Mesenchymal stem cell (in vitro differentiated cells and primary cell): ENCODE measurements around the gene ERCC1.

Experiments
- DNase-seq: peaks from one replicate; pipeline ENCODE4 v3.0.0-alpha.2; 2013
- H2AFZ ChIP-seq: one replicate; pipeline ENCODE4 v1.6.1; 2013; ENCODE audit warnings: low read depth, mild to moderate bottlenecking, control low read depth, inconsistent platforms, low read length, moderate library complexity
- H2AK5ac ChIP-seq: 2 replicates; pipeline ENCODE4 v1.6.1; 2013; ENCODE audit warnings: low read length, moderate library complexity, mild to moderate bottlenecking, inconsistent platforms; ENCODE audit not compliant: severe bottlenecking
- H2BK120ac ChIP-seq: one replicate; pipeline ENCODE4 v1.6.1; 2013; ENCODE audit warnings: low read depth, mild to moderate bottlenecking, inconsistent platforms, low read length, moderate library complexity
- H2BK12ac ChIP-seq, 2 experiments: one replicate each; pipeline ENCODE4 v1.6.1; 2013; ENCODE audit warnings: inconsistent platforms in 2 of 2, low read length in 2 of 2, mild to moderate bottlenecking in 2 of 2, moderate library complexity in 2 of 2, control low read depth in 1 of 2
- H2BK15ac ChIP-seq: one replicate; pipeline ENCODE4 v1.6.1; 2013; ENCODE audit warnings: mild to moderate bottlenecking, low read depth, inconsistent platforms; ENCODE audit not compliant: poor library complexity, severe bottlenecking
- H2BK5ac ChIP-seq: 2 replicates; pipeline ENCODE4 v1.6.1; 2013; ENCODE audit warnings: low read depth, mild to moderate bottlenecking, low read length, control low read depth, inconsistent platforms; ENCODE audit not compliant: poor library complexity, severe bottlenecking
- H3K14ac ChIP-seq, 2 experiments: one replicate each; pipeline ENCODE4 v1.6.1; 2013; ENCODE audit warnings: inconsistent platforms in 2 of 2, low read length in 2 of 2, control low read depth in 1 of 2, mild to moderate bottlenecking in 1 of 2, moderate library complexity in 1 of 2
- H3K18ac ChIP-seq, 2 experiments: one replicate each; pipeline ENCODE4 v1.6.1; 2013; ENCODE audit warnings: inconsistent platforms in 2 of 2, low read length in 2 of 2, control low read depth in 1 of 2, low read depth in 1 of 2, mild to moderate bottlenecking in 1 of 2
- H3K23ac ChIP-seq, 2 experiments: one replicate each; pipeline ENCODE4 v1.6.1; 2013; ENCODE audit warnings: inconsistent platforms in 2 of 2, low read length in 2 of 2, mild to moderate bottlenecking in 2 of 2, moderate library complexity in 2 of 2, control low read depth in 1 of 2
- H3K27ac ChIP-seq: 2 replicates; pipeline ENCODE4 v1.5.1; 2013; ENCODE audit warnings: mild to moderate bottlenecking, moderate library complexity, low read length, control low read depth, inconsistent platforms; ENCODE audit not compliant: poor library complexity, severe bottlenecking
- H3K27me3 ChIP-seq, 2 experiments: 2 replicates each; pipeline versions ENCODE4 v1.6.1 to v1.7.0; 2013; ENCODE audit warnings: low read length in 2 of 2, mild to moderate bottlenecking in 2 of 2, moderate library complexity in 2 of 2, control low read depth in 1 of 2, inconsistent platforms in 1 of 2; ENCODE audit not compliant: control insufficient read depth in 1 of 2, insufficient read depth in 1 of 2
- H3K36me3 ChIP-seq, 2 experiments: 2 replicates each; pipeline versions ENCODE4 v1.6.1 to v1.7.0; 2013; ENCODE audit warnings: low read length in 2 of 2, control low read depth in 1 of 2, inconsistent platforms in 1 of 2, low read depth in 1 of 2, mild to moderate bottlenecking in 1 of 2; ENCODE audit not compliant: insufficient read depth in 2 of 2, control insufficient read depth in 1 of 2
- H3K4ac ChIP-seq, 2 experiments: one replicate each; pipeline ENCODE4 v1.6.1; 2013; ENCODE audit warnings: inconsistent platforms in 2 of 2, low read length in 2 of 2, mild to moderate bottlenecking in 2 of 2, moderate library complexity in 2 of 2, control low read depth in 1 of 2, low read depth in 1 of 2
- H3K4me1 ChIP-seq: 2 replicates; pipeline ENCODE4 v1.6.1; 2013; ENCODE audit warnings: low read depth, low read length, control low read depth; ENCODE audit not compliant: control insufficient read depth, insufficient read depth
- H3K4me2 ChIP-seq: 2 replicates; pipeline ENCODE4 v1.6.1; 2013; ENCODE audit warnings: low read length, mild to moderate bottlenecking, inconsistent platforms; ENCODE audit not compliant: poor library complexity, severe bottlenecking
- H3K4me3 ChIP-seq, 2 experiments: 2 replicates each; pipeline versions ENCODE4 v1.5.1 to v1.7.0; 2013; ENCODE audit warnings: low read length in 2 of 2, mild to moderate bottlenecking in 2 of 2, control low read depth in 1 of 2, low read depth in 1 of 2; ENCODE audit not compliant: insufficient read depth in 1 of 2
- H3K79me1 ChIP-seq: replicated peaks from 2 replicates; pipeline ENCODE4 v1.6.1; 2013; ENCODE audit warnings: mild to moderate bottlenecking, control low read depth, low read length, inconsistent platforms; ENCODE audit not compliant: poor library complexity, severe bottlenecking
- H3K9ac ChIP-seq: 2 replicates; pipeline ENCODE4 v1.7.0; 2013; ENCODE audit warnings: mild to moderate bottlenecking, low read length, moderate library complexity
- H3K9me3 ChIP-seq: 2 replicates; pipeline ENCODE4 v1.7.0; 2013; ENCODE audit warnings: mild to moderate bottlenecking, low read length; ENCODE audit not compliant: control insufficient read depth
- H4K8ac ChIP-seq: one replicate; pipeline ENCODE4 v1.6.1; 2013; ENCODE audit warnings: inconsistent platforms, mild to moderate bottlenecking, low read length, moderate library complexity
- H4K91ac ChIP-seq: one replicate; pipeline ENCODE4 v1.6.1; 2013; ENCODE audit warnings: mild to moderate bottlenecking, low read length, inconsistent platforms
- WGBS: methylation state at CpG from one replicate; pipeline ENCODE4 v1.1.7; 2013; ENCODE audit warnings: mixed read lengths; 5-methylcytosine and 5-hydroxymethylcytosine counted together

ERCC1 gene

GRCh38 chr19:45455707-45456499 lies 32.2 kb upstream of the ERCC1 start:
- H3K27ac ChIP-seq: peak overlapping the region; percentile 87
- peak overlapping the region; percentile 14 for H4K91ac ChIP-seq
- H2BK120ac ChIP-seq: peak overlapping the region; percentile 83
- H3K4me3 ChIP-seq: peak overlapping the region in 1 of 2 experiments; percentile 67
- 5% methylated on average over 20 of the region's 27 CpGs for WGBS
- peak overlapping the region in 1 of 2 experiments; percentile 66 for H3K4ac ChIP-seq
- peak overlapping the region; percentile 87 for H2BK5ac ChIP-seq
- H3K18ac ChIP-seq: peak overlapping the region; percentile 77 to 78
- peak overlapping the region in 1 of 2 experiments; percentile 40 for H2BK12ac ChIP-seq
- H4K8ac ChIP-seq: peak overlapping the region; percentile 67
- peak overlapping the region; percentile 53 for H3K4me2 ChIP-seq
- peak overlapping the region; percentile 46 for H2AK5ac ChIP-seq
- no peaks in the 10 kb centered on the region for H3K27me3 ChIP-seq
- H2BK15ac ChIP-seq: peak overlapping the region; percentile 73
- DNase-seq: peak; percentile 100
- no peaks in the 10 kb centered on the region for H3K36me3 ChIP-seq
- H3K79me1 ChIP-seq: no peaks in the 10 kb centered on the region
- H3K23ac ChIP-seq: no peak overlapping the region
- no peaks in the 10 kb centered on the region for H3K9me3 ChIP-seq
- H2AFZ ChIP-seq: no peak overlapping the region
- peak overlapping the region; percentile 86 for H3K9ac ChIP-seq
- peaks cover 25% of the 10 kb centered on the region for H3K4me1 ChIP-seq
- no peak overlapping the region for H3K14ac ChIP-seq

GRCh38 chr19:45451850-45452387 lies 28.2 kb upstream of the ERCC1 start:
- Histone ChIP-seq H3K4me2 (no peak overlapping the region), H2BK120ac (no peak overlapping the region), H3K9ac (peak overlapping the region; percentile 99), H3K27me3 (no peaks in the 10 kb centered on the region), H4K91ac (no peak overlapping the region), H3K4me1 (peaks cover 31% of the 10 kb centered on the region), H2BK15ac (no peak overlapping the region), H2AFZ (peak overlapping the region; percentile 90), H3K9me3 (no peaks in the 10 kb centered on the region), H3K79me1 (no peaks in the 10 kb centered on the region), H3K14ac (no peak overlapping the region), H2AK5ac (no peak overlapping the region), H3K27ac (no peak overlapping the region), H4K8ac (no peak overlapping the region), H3K4me3 (peak overlapping the region in 1 of 2 experiments; percentile 92), H3K23ac (no peak overlapping the region), H3K4ac (no peak overlapping the region), H3K36me3 (no peaks in the 10 kb centered on the region), H2BK12ac (peak overlapping the region in 1 of 2 experiments; percentile 85), H3K18ac (no peak overlapping the region), H2BK5ac (no peak overlapping the region)
- WGBS: 89% methylated on average over 11 of the region's 12 CpGs
- DNase-seq: no peak

DNA sequence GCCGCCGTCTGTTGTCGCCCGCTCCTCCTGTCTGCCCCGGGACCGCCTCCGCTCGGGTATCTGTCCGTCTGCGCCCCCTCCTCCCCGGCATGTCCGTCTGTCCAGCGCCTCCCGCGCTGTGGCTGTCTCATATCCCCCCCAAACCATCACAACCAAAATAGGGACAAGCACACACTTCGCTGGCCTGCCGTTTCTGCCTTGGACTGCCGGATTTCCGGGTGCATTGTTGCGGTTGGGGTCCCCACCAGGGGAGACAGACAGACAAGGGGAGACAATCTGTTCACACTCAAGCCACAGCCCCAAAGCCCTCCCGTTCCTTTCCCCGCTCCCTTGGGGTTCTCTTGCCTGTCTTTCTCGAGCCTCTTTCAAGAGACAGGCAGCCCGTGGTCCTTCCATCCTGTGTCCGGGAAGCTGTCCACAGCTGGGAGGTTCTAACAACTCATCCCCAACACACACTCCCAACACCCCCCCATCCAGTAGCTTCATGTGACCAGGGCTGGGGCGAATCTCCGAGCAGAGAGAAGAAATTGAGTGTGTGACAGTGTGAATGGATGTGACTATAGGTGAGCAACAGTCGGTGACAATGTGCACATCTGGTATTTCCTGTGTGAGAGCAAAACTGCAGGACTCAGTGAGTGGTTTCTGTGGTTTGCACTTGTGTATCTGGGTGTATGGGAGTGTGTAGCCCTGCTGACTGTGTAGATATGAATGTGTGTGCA lies 27.6 kb upstream of the ERCC1 start:
- H4K8ac ChIP-seq: no peak overlapping the region
- H2BK15ac ChIP-seq: peak overlapping the region; percentile 31
- no peaks in the 10 kb centered on the region for H3K9me3 ChIP-seq
- H3K4me2 ChIP-seq: peak overlapping the region; percentile 68
- peak overlapping the region; percentile 99 for H3K9ac ChIP-seq
- peak overlapping the region in 1 of 2 experiments; percentile 87 for H3K18ac ChIP-seq
- peak overlapping the region in 1 of 2 experiments; percentile 87 for H3K4ac ChIP-seq
- H3K4me1 ChIP-seq: peaks cover 28% of the 10 kb centered on the region
- no peak overlapping the region for H2BK5ac ChIP-seq
- 29% methylated on average over 28 of the region's 28 CpGs for WGBS
- H3K79me1 ChIP-seq: no peaks in the 10 kb centered on the region
- no peak overlapping the region for H3K27ac ChIP-seq
- H4K91ac ChIP-seq: no peak overlapping the region
- no peaks in the 10 kb centered on the region for H3K36me3 ChIP-seq
- H2BK120ac ChIP-seq: no peak overlapping the region
- H2AFZ ChIP-seq: peak overlapping the region; percentile 90
- peak; percentile 92 for DNase-seq
- peak overlapping the region in 1 of 2 experiments; percentile 85 for H2BK12ac ChIP-seq
- no peaks in the 10 kb centered on the region for H3K27me3 ChIP-seq
- H3K4me3 ChIP-seq: peak overlapping the region; percentile 61 to 92
- peak overlapping the region in 1 of 2 experiments; percentile 53 for H3K14ac ChIP-seq
- H3K23ac ChIP-seq: peak overlapping the region in 1 of 2 experiments; percentile 47
- H2AK5ac ChIP-seq: no peak overlapping the region

- Histone ChIP-seq H2BK15ac (no peak overlapping the region), H3K27ac (no peak overlapping the region), H3K79me1 (no peaks in the 10 kb centered on the region), H3K23ac (no peak overlapping the region), H3K9ac (peak overlapping the region; percentile 99), H3K4ac (peak overlapping the region in 1 of 2 experiments; percentile 13), H3K9me3 (no peaks in the 10 kb centered on the region), H2BK5ac (no peak overlapping the region), H3K4me3 (peak overlapping the region in 1 of 2 experiments; percentile 92), H2AFZ (no peak overlapping the region), H4K8ac (peak overlapping the region; percentile 56), H3K27me3 (no peaks in the 10 kb centered on the region), H3K18ac (peak overlapping the region; percentile 41 to 59), H3K4me1 (peaks cover 17% of the 10 kb centered on the region), H2AK5ac (no peak overlapping the region), H3K14ac (no peak overlapping the region), H2BK12ac (no peak overlapping the region), H2BK120ac (no peak overlapping the region), H3K36me3 (no peaks in the 10 kb centered on the region), H4K91ac (no peak overlapping the region), H3K4me2 (peak overlapping the region; percentile 74)
- DNase-seq: peak; percentile 37
- WGBS: 76% methylated on average over 4 of the region's 5 CpGs
These were observed 26.3 kb upstream of the ERCC1 start for GRCh38 chr19:45450012-45450333.
